ENCODE data around the gene MCUR1. TPM values are rescaled to one million over a fixed set of nuclear protein-coding genes. Genes with fewer than 3 reads are reported as not detected.

MCUR1 gene
- total and polyA plus RNA-seq, 9 of the 15 experiments (the other 6 are each of a cell fraction or from before 2014, with no cell fraction given), result 5.1 to 60.2 (median 41.4) TPM

DNA sequence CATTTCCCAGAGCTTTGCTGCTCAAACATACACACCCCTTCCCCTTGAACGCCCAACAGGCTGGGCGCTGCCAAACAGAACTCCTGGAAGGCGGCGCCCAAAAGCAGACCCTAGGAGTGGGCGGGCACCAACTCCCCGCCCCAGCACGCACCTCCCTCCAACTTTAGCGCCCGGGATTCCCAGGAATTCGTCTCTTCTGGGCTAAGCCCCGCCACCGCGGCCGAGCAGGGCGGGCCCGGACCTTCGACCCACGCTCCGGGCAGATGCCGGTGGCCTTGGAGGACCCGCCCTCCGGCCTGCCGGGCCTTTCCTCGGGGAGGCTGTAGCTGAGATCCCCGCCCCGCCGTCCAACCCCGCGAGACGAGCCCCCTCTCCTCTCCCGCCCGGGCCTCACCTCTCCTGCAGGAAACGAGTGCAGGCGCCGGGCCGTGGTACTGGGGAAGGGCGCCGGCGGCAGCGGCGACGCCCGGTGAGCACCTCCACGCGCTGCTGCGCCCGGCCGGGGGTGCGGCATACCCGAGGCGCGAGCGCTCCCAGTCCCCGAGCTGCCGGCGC lies 659 bp downstream of the MCUR1 start (continued):
- TF ChIP-seq CHD2 (IDR thresholded peaks at IDR 0.05; ENCODE audit: low read depth, low read length), result peak; percentile 69; the same call in 1 of the 2 replicates
- TF ChIP-seq RAD21 (CRISPR knock-in tag; conservative IDR thresholded peaks at IDR 0.05 in 1 of 2, IDR thresholded peaks at IDR 0.05 in 1 of 2), result no peak
- no peak for TF ChIP-seq ESRRA (IDR thresholded peaks at IDR 0.05; ENCODE audit: borderline replicate concordance, low read depth)
- TF ChIP-seq, protein P1, sequence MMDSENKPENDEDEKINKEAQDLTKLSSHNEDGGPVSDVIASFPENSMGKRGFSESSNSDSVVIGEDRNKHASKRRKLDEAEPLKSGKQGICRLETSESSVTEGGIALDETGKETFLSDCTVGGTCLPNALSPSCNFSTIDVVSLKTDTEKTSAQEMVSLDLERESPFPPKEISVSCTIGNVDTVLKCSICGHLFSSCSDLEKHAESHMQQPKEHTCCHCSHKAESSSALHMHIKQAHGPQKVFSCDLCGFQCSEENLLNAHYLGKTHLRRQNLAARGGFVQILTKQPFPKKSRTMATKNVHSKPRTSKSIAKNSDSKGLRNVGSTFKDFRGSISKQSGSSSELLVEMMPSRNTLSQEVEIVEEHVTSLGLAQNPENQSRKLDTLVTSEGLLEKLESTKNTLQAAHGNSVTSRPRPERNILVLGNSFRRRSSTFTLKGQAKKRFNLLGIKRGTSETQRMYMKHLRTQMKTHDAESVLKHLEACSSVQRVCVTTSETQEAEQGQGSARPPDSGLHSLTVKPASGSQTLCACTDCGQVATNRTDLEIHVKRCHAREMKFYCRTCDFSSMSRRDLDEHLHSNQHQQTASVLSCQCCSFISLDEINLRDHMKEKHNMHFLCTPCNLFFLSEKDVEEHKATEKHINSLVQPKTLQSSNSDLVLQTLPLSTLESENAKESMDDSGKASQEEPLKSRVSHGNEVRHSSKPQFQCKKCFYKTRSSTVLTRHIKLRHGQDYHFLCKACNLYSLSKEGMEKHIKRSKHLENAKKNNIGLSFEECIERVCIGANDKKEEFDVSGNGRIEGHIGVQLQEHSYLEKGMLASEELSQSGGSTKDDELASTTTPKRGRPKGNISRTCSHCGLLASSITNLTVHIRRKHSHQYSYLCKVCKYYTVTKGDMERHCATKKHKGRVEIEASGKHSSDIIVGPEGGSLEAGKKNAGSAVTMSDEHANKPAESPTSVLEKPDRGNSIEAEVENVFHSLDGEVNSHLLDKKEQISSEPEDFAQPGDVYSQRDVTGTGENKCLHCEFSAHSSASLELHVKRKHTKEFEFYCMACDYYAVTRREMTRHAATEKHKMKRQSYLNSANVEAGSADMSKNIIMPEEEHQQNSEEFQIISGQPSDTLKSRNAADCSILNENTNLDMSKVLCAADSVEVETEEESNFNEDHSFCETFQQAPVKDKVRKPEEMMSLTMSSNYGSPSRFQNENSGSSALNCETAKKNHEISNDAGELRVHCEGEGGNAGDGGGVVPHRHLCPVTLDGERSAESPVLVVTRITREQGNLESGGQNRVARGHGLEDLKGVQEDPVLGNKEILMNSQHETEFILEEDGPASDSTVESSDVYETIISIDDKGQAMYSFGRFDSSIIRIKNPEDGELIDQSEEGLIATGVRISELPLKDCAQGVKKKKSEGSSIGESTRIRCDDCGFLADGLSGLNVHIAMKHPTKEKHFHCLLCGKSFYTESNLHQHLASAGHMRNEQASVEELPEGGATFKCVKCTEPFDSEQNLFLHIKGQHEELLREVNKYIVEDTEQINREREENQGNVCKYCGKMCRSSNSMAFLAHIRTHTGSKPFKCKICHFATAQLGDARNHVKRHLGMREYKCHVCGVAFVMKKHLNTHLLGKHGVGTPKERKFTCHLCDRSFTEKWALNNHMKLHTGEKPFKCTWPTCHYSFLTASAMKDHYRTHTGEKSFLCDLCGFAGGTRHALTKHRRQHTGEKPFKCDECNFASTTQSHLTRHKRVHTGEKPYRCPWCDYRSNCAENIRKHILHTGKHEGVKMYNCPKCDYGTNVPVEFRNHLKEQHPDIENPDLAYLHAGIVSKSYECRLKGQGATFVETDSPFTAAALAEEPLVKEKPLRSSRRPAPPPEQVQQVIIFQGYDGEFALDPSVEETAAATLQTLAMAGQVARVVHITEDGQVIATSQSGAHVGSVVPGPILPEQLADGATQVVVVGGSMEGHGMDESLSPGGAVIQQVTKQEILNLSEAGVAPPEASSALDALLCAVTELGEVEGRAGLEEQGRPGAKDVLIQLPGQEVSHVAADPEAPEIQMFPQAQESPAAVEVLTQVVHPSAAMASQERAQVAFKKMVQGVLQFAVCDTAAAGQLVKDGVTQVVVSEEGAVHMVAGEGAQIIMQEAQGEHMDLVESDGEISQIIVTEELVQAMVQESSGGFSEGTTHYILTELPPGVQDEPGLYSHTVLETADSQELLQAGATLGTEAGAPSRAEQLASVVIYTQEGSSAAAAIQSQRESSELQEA (IDR thresholded peaks at IDR 0.05; ENCODE audit: low read depth), result no peak
- TF ChIP-seq SPI1 (IDR thresholded peaks at IDR 0.05; ENCODE audit: borderline replicate concordance, low read depth, low read length), result no peak
- TF ChIP-seq, protein P2, sequence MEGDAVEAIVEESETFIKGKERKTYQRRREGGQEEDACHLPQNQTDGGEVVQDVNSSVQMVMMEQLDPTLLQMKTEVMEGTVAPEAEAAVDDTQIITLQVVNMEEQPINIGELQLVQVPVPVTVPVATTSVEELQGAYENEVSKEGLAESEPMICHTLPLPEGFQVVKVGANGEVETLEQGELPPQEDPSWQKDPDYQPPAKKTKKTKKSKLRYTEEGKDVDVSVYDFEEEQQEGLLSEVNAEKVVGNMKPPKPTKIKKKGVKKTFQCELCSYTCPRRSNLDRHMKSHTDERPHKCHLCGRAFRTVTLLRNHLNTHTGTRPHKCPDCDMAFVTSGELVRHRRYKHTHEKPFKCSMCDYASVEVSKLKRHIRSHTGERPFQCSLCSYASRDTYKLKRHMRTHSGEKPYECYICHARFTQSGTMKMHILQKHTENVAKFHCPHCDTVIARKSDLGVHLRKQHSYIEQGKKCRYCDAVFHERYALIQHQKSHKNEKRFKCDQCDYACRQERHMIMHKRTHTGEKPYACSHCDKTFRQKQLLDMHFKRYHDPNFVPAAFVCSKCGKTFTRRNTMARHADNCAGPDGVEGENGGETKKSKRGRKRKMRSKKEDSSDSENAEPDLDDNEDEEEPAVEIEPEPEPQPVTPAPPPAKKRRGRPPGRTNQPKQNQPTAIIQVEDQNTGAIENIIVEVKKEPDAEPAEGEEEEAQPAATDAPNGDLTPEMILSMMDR (IDR thresholded peaks at IDR 0.05 in 2 of 3, conservative IDR thresholded peaks at IDR 0.05 in 1 of 3; ENCODE audit: insufficient read depth in 2 of 3, low read depth in 1 of 3, low read length in 3 of 3), result 0 out of 6 replicates have a peak, but pooled peaks of 1 of the 3 experiments have one; percentile 1
- TF ChIP-seq CHD1 (IDR thresholded peaks at IDR 0.05; ENCODE audit: low read length), result peak; percentile 83
- no peak for TF ChIP-seq MAFK (IDR thresholded peaks at IDR 0.05; ENCODE audit: low read length)
- peak; percentile 50 for TF ChIP-seq KDM5B (IDR thresholded peaks at IDR 0.05; ENCODE audit: insufficient replicate concordance, low read depth, low read length)
- TF ChIP-seq MYNN (IDR thresholded peaks at IDR 0.05), result 0 out of 2 replicates have a peak, but pooled peaks have one; percentile 38
- TF ChIP-seq MYNN (CRISPR knock-in tag; IDR thresholded peaks at IDR 0.05), result no peak
- TF ChIP-seq BRD4 (IDR thresholded peaks at IDR 0.05), result no peak
- TF ChIP-seq FUS (optimal IDR thresholded peaks at IDR 0.05; ENCODE audit: low read depth, low read length), result peak; percentile 90
- peak; percentile 9; the same call in 1 of the 2 replicates for TF ChIP-seq JUND (IDR thresholded peaks at IDR 0.05; ENCODE audit: borderline replicate concordance, low read depth, low read length)
- no peak for TF ChIP-seq JUND (tag; IDR thresholded peaks at IDR 0.05; ENCODE audit: borderline replicate concordance, low read depth, low read length)
- no peak for TF ChIP-seq TGIF2 (CRISPR knock-in tag; IDR thresholded peaks at IDR 0.05)
- TF ChIP-seq ZNF639 (CRISPR knock-in tag; conservative IDR thresholded peaks at IDR 0.05 in 1 of 2, IDR thresholded peaks at IDR 0.05 in 1 of 2), result no peak

Data from K562 (cell line).